ENCODE results near the gene RPS4Y1.
"Not testable (repeated sequence)": the region's sequence is repeated elsewhere in the genome, so short reads cannot be mapped to it uniquely, and the experiment has no call there.

DNA sequence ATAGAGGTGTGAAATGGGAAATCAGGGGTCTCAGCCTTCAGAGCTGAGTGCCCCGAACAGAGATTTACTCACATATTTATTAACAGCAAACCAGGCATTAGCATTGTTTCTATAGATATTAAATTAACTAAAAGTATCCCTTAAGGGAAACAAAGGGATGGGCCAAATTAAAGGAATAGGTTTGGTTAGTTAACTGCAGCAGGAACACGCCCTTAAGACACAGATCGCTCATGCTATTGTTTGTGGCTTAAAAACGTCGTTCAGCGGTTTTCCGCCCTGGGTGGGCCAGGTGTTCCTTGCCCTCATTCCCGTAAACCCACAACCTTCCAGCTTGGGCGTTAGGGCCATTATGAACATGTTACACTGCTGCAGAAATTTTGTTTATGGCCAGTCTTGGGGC lies 30.8 kb downstream of the RPS4Y1 start:
- TF ChIP-seq, protein P1, sequence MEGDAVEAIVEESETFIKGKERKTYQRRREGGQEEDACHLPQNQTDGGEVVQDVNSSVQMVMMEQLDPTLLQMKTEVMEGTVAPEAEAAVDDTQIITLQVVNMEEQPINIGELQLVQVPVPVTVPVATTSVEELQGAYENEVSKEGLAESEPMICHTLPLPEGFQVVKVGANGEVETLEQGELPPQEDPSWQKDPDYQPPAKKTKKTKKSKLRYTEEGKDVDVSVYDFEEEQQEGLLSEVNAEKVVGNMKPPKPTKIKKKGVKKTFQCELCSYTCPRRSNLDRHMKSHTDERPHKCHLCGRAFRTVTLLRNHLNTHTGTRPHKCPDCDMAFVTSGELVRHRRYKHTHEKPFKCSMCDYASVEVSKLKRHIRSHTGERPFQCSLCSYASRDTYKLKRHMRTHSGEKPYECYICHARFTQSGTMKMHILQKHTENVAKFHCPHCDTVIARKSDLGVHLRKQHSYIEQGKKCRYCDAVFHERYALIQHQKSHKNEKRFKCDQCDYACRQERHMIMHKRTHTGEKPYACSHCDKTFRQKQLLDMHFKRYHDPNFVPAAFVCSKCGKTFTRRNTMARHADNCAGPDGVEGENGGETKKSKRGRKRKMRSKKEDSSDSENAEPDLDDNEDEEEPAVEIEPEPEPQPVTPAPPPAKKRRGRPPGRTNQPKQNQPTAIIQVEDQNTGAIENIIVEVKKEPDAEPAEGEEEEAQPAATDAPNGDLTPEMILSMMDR (conservative IDR thresholded peaks at IDR 0.05): not testable (repeated sequence)
- not testable (repeated sequence) for TF ChIP-seq EZH2 (IDR thresholded peaks at IDR 0.05; ENCODE audit: low read depth)
